T-helper 2 cell treated with Interferon-gamma antibody and Interleukin-4, amounts not matched to agents 5 μg/mL and 100 μg/mL, for 36 hours (primary cell): ENCODE measurements around the gene EVL.
"Not testable (repeated sequence)": the region's sequence is repeated elsewhere in the genome, so short reads cannot be mapped to it uniquely, and the experiment has no call there.

Experiments used
- DNase-seq: peaks from one replicate; pipeline ENCODE4 v3.0.0; 2021; ENCODE audit warnings: low spot score
- H3K27ac Mint-ChIP-seq: one replicate; pipeline ENCODE4 v1.8.0; 2021; ENCODE audit warnings: mild to moderate bottlenecking, mixed read lengths
- H3K27me3 Mint-ChIP-seq: one replicate; pipeline ENCODE4 v1.8.0; 2021; ENCODE audit warnings: low read depth, mixed read lengths
- H3K36me3 Mint-ChIP-seq: one replicate; pipeline ENCODE4 v1.8.0; 2021; ENCODE audit warnings: low read depth, mixed read lengths
- H3K4me1 Mint-ChIP-seq: one replicate; pipeline ENCODE4 v1.8.0; 2021; ENCODE audit warnings: low read depth, mixed read lengths
- H3K4me3 Mint-ChIP-seq: one replicate; pipeline ENCODE4 v1.8.0; 2022; ENCODE audit warnings: mild to moderate bottlenecking, moderate library complexity, mixed read lengths
- H3K9me3 Mint-ChIP-seq: one replicate; pipeline ENCODE4 v1.8.0; 2021; ENCODE audit warnings: mixed read lengths

EVL gene

DNA sequence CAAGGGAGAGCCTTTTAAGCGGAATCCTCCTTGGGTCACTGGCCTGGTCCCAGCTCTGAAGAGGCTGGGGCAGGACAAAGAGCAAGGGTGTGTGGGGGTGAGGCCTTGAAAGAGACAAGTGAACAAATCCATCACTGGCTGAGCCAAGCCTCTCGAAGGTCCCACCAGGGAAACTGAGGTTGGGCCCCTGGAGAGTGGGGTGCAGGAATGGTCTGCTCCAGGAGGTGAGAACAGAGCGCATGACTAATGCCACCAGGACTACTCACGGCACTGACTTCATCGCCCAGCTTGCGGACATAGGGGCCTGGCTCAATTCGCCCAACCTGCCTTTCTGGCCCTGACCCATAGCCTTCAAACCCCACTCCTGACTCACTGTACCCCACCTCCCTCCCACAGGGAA is 113.5 kb downstream of the EVL start:
- Mint-ChIP-seq H3K27ac (no peak overlapping the region), H3K4me3 (no peak overlapping the region), H3K4me1 (no peaks in the 10 kb centered on the region), H3K27me3 (no peaks in the 10 kb centered on the region), H3K36me3 (no peaks in the 10 kb centered on the region), H3K9me3 (no peaks in the 10 kb centered on the region)
- DNase-seq, result no peak

DNA sequence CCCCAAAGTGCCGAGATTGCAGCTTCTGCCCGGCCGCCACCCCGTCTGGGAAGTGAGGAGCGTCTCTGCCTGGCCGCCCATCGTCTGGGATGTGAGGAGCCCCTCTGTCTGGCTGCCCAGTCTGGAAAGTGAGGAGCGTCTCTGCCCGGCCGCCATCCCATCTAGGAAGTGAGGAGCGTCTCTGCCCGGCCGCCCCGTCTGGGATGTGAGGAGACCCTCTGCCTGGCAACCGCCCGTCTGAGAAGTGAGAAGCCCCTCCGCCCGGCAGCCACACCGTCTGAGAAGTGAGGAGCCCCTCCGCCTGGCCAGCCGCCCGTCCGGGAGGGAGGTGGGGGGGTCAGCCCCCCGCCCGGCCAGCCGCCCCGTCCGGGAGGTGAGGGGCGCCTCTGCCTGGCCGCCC is 115.4 kb downstream of the EVL start:
- not testable (repeated sequence) for H3K4me3 Mint-ChIP-seq, H3K27ac Mint-ChIP-seq, H3K36me3 Mint-ChIP-seq, H3K4me1 Mint-ChIP-seq, H3K27me3 Mint-ChIP-seq, DNase-seq, H3K9me3 Mint-ChIP-seq

DNA sequence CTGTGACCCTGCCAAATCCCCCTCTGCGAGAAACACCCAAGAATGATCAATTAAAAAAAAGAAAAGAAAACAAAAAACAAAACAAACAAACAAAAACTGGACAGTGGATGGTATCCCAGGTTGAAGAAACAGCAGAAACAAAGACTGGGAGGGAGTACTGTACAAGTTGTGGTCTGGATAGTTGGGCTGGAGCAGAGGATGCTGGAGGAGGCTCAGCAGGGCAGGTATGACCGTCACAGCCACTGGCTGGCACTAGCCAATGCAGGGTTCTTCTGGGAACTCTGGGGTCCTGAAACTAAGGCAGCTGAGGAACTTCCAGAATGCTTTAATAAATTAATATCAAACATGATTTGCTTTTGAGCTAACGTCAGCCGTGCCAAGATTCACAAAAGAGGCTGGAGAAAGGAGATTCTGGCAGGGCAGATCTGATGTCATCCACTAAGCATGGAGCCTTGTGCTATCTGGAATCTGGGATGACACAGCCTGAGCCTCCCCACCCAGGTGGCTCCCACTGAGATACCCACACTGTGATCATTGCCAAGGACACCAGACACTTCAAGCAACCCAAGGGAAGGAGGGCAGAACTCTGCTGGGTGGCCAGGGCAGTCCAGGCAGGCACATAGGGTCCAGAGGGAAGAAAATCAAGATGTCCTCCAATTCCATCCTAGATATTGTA is 116.8 kb downstream of the EVL start:
- H3K9me3 Mint-ChIP-seq, H3K27me3 Mint-ChIP-seq, H3K36me3 Mint-ChIP-seq, H3K27ac Mint-ChIP-seq, H3K4me3 Mint-ChIP-seq, H3K4me1 Mint-ChIP-seq, DNase-seq: not testable (repeated sequence)

DNA sequence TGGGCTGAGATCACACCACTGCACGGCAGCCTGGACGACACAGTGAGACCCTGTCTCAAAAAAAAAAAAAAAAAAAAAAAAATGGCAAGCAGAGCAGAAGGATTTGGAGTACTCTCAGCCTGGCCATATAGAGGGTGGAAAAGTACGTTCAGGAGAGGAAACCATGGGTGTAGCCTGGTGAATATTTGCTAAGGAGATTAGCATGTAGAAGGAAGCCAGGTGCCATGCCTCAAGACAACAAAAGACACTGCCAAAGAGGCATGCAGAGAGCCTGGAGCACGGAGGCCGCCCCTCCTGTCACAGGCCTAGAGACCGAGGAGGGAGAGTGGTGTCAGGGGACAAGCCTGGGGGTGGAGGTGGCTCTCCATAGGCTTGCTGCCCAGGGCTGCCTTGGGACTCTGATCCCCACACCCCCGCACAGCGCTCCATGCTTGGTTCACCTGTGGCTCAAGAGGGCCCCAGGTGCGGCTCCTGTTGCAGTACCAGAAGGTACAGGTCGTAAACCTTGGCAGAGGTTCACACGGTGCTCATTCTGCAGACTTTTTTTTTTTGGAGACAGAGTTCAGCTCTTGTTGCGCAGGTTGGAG is 122.1 kb downstream of the EVL start:
- DNase-seq, result no peak
- H3K4me1 Mint-ChIP-seq, result peaks cover 3% of the 10 kb centered on the region
- H3K27ac Mint-ChIP-seq, result no peak overlapping the region
- no peaks in the 10 kb centered on the region for H3K36me3 Mint-ChIP-seq
- no peaks in the 10 kb centered on the region for H3K9me3 Mint-ChIP-seq
- no peak overlapping the region for H3K4me3 Mint-ChIP-seq
- no peaks in the 10 kb centered on the region for H3K27me3 Mint-ChIP-seq

DNA sequence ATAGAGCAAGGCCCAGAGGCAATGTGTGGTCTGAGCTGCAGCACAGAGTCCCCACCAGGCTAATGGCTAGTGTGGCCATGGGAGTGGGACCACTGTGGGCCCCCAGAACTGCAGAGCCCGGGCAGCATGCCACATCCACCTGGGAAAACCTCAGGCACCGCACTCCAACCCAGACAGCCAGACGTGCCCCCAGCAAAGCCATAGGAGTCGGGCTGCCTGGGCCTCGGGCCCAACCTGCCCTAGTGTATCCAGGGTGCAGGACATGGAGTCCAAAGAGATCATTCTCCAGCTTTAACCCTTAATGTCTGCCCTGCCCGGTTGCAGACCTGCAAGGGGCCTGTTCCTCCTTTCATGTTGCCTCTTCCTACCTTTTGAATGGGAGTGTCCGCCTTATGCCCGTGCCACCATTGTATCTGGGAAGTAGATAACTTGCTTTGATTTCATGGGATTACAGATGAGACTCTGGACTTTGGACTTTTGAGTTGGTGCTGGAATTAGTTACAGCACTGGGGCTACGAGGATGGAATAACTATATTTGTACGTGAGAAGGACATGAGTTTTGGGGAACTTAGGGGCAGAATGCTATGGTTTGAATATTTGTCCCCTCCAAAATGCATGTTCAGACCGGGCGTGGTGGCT is 123.3 kb downstream of the EVL start:
- no peak overlapping the region for H3K27ac Mint-ChIP-seq
- DNase-seq, result no peak
- no peaks in the 10 kb centered on the region for H3K9me3 Mint-ChIP-seq
- no peaks in the 10 kb centered on the region for H3K27me3 Mint-ChIP-seq
- H3K4me1 Mint-ChIP-seq, result peaks cover 8% of the 10 kb centered on the region
- H3K36me3 Mint-ChIP-seq, result no peaks in the 10 kb centered on the region
- no peak overlapping the region for H3K4me3 Mint-ChIP-seq

DNA sequence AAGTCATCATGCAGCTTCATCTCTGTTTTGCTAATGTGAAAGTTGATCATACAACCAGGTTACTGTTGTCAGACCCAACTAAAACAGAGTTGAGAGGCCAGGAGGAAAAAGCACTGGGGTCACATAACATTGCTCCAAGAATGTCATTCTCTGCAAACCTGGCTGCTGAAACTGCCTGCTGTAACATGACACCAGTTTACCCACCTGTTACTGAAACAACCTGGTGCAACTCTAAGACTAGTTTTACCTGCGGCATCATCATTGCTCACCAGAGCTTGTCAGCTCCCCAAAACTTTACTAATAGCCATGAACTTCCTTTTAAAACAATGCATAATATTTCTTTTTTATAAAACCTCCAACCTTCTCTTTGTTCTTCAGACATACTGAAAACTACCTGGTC is 124.9 kb downstream of the EVL start:
- H3K36me3 Mint-ChIP-seq, result no peaks in the 10 kb centered on the region
- H3K27me3 Mint-ChIP-seq, result no peaks in the 10 kb centered on the region
- H3K4me3 Mint-ChIP-seq, result no peak overlapping the region
- no peaks in the 10 kb centered on the region for H3K9me3 Mint-ChIP-seq
- H3K4me1 Mint-ChIP-seq, result peaks cover 13% of the 10 kb centered on the region
- no peak for DNase-seq
- no peak overlapping the region for H3K27ac Mint-ChIP-seq

DNA sequence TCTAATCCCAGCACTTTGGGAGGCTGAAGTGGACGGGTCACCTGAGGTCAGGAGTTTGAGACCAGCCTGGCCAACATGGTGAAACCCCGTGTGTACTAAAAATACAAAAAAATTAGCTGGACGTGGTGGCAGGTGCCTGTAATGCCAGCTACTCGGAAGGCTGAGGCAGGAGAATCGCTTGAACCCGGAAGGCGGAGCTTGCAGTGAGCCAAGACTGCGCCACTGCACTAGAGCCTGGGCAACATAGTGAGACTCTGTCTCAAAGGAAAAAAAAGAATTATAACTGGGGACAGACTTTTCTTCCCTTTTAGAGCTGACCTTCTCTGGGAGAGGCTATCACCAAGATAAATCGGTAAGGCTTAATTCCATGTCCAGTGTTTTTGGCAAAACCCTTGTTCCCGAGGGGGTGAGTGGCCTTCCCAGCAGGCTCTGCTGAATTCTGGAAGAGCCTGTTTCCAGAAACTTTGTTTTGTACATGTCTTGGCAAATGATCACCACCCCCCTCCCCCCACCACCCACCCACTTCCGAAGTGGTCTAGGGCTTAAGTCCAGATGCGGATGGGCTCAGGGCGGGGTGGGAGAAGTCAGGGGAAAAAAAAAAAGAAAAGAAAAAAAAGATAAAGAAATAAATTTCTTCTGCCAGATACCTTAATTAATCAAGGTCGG is 126.5 kb downstream of the EVL start:
- Mint-ChIP-seq H3K27ac (no peak overlapping the region), H3K4me1 (peaks cover 10% of the 10 kb centered on the region), H3K9me3 (no peaks in the 10 kb centered on the region), H3K36me3 (no peaks in the 10 kb centered on the region), H3K4me3 (no peak overlapping the region), H3K27me3 (no peaks in the 10 kb centered on the region)
- DNase-seq, result no peak

DNA sequence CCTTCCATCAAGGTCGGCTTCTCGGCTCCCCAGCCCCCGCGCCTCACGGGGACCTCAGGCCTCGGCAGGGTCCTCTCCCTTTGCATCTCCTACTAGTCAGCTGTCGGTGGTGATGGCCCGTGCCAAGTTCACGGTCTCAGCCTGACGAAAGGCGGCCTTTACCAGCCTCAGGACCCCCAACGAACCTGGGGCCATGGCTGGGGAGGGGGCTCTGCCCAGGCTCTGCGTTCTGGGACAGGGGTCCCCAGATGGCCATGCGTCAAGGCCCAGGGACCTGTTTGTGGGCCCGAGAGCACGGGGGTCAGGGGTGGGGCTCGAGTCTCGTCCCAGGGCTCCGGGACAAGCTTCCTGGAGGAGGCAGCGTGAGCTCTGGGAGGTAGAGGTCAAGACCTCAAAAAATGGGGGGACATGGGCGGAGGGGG is 127.0 kb downstream of the EVL start:
- Mint-ChIP-seq H3K27me3 (no peaks in the 10 kb centered on the region), H3K4me3 (peak overlapping the region; percentile 66), H3K9me3 (no peaks in the 10 kb centered on the region), H3K27ac (peak overlapping the region; percentile 90), H3K4me1 (peaks cover 10% of the 10 kb centered on the region), H3K36me3 (no peaks in the 10 kb centered on the region)
- DNase-seq, result no peak

DNA sequence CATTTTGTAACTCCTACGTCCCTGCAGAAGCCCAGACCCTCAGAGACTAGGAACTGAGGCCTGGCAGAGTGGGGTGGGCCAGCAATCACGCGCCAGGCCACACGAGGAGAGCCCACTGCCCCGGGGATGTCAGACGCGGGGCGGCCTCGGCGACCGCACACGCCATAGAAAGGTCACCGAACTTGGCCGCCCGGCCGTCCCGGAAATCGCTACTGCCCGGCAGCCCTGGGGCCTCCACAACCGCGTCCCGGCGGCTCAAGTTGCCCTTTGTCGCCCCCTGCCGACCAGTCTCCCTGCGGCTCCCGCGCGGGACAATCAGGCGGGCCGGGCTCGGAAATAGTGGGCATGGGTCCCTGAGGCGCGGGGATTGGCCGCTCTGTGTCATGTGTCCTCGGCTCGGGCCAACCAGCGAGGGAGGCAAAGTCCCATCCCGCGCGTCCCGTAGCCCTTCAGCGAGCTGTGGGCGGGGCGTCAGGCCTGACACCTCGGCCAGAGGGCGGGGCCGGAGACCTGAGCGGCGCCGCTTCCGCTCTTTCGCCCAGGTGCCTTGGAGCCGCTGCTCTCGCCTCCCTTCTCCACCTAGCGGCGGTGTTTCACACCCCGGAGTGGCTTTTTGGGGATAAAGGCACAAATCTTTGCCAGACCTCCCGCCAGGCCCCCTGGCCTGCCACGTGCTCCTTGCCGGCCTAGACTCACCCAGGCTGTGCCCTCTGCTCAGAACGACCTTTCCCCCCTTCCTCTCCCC is 127.6 kb downstream of the EVL start:
- peak; percentile 100 for DNase-seq
- H3K36me3 Mint-ChIP-seq, result no peaks in the 10 kb centered on the region
- peak overlapping the region; percentile 90 for H3K27ac Mint-ChIP-seq
- peaks cover 10% of the 10 kb centered on the region for H3K4me1 Mint-ChIP-seq
- no peaks in the 10 kb centered on the region for H3K9me3 Mint-ChIP-seq
- H3K4me3 Mint-ChIP-seq, result peak overlapping the region; percentile 66
- no peaks in the 10 kb centered on the region for H3K27me3 Mint-ChIP-seq
